ENCODE results near the gene JPH4. TPM values are rescaled to one million over a fixed set of nuclear protein-coding genes. Genes with fewer than 3 reads are reported as not detected.

Gene JPH4
- total and polyA plus RNA-seq, 2 donors (not counting 1 experiment from before 2014, with no cell fraction given): not detected

- Histone ChIP-seq H3K36me3 (replicated peaks in 1 of 2; ENCODE audit: control extremely low read depth in 1 of 2, control insufficient read depth in 1 of 2, extremely low read depth in 1 of 2, insufficient read depth in 2 of 2, low read length in 1 of 2) (no peaks in the 10 kb centered on the region), H4K20me1 (ENCODE audit: control insufficient read depth, insufficient read depth, low read length, poor library complexity, severe bottlenecking) (no peaks in the 10 kb centered on the region), H2AFZ (ENCODE audit: insufficient read depth, low read depth, low read length, poor library complexity, severe bottlenecking) (no peak overlapping the region), H3K27ac (ENCODE audit: low read length in 2 of 2) (no peak overlapping the region), H3K9me3 (ENCODE audit: control extremely low read depth in 1 of 3, control insufficient read depth in 2 of 3, insufficient read depth in 1 of 3, low read length in 2 of 3) (no peaks in the 10 kb centered on the region), H3K27me3 (replicated peaks in 1 of 4; ENCODE audit: control extremely low read depth in 1 of 4, control insufficient read depth in 3 of 4, insufficient read depth in 4 of 4, low read length in 3 of 4) (no peaks in the 10 kb centered on the region), H3K4me2 (replicated peaks; ENCODE audit: low read depth, low read length, poor library complexity, severe bottlenecking) (no peak overlapping the region), H3K9ac (ENCODE audit: low read length) (no peak overlapping the region), H3K4me1 (ENCODE audit: control insufficient read depth in 2 of 2, insufficient read depth in 2 of 2, low read length in 2 of 2) (no peaks in the 10 kb centered on the region), H3K79me2 (ENCODE audit: control insufficient read depth, insufficient read depth, low read length) (no peaks in the 10 kb centered on the region), H3K4me3 (ENCODE audit: control extremely low read depth in 1 of 5, extremely low read depth in 1 of 5, insufficient read depth in 1 of 5, low read depth in 2 of 5, low read length in 4 of 5) (no peak overlapping the region)
- ChIA-PET CTCF (interaction anchor here (1.4 to 1.5 kb wide), 2 partner anchors 17 to 38 kb away, joined by 3 to 5 read pairs; no protein-coding TSS in a partner anchor), POLR2A (no interaction called here)
- Mint-ChIP-seq H3K27ac (no peak overlapping the region), H3K4me3 (no peak overlapping the region), H3K9me3 (ENCODE audit: insufficient read depth) (no peaks in the 10 kb centered on the region), H3K27me3 (no peaks in the 10 kb centered on the region), H3K4me1 (no peaks in the 10 kb centered on the region)
- WGBS (ENCODE audit: insufficient coverage): 95% methylated on average over 9 of the region's 14 CpGs
- intact Hi-C loops (cut with micrococcal nuclease): no loop called here
- DNase-seq (no peak), ATAC-seq (ENCODE audit: low read depth) (no peak)
- TF ChIP-seq CTCF (IDR thresholded peaks at IDR 0.05): no peak
- TF ChIP-seq EZH2 (IDR thresholded peaks at IDR 0.05; ENCODE audit: borderline replicate concordance, insufficient read depth, low read depth, low read length, poor library complexity, severe bottlenecking): no peak
These were observed 53.6 kb downstream of the JPH4 start for GRCh38 chr14:23524954-23525353.

- no peaks in the 10 kb centered on the region for H3K4me1 Mint-ChIP-seq
These were observed 55.2 kb downstream of the JPH4 start for GRCh38 chr14:23523229-23524016.

More at GRCh38 chr14:23523229-23524016, 55.2 kb downstream of the JPH4 start:
- Histone ChIP-seq H3K4me1 (ENCODE audit: control insufficient read depth in 2 of 2, insufficient read depth in 2 of 2, low read length in 2 of 2) (no peaks in the 10 kb centered on the region), H3K9me3 (ENCODE audit: control extremely low read depth in 1 of 3, control insufficient read depth in 2 of 3, insufficient read depth in 1 of 3, low read length in 2 of 3) (no peaks in the 10 kb centered on the region), H3K27me3 (replicated peaks in 1 of 4; ENCODE audit: control extremely low read depth in 1 of 4, control insufficient read depth in 3 of 4, insufficient read depth in 4 of 4, low read length in 3 of 4) (no peaks in the 10 kb centered on the region), H4K20me1 (ENCODE audit: control insufficient read depth, insufficient read depth, low read length, poor library complexity, severe bottlenecking) (no peaks in the 10 kb centered on the region), H2AFZ (ENCODE audit: insufficient read depth, low read depth, low read length, poor library complexity, severe bottlenecking) (no peak overlapping the region), H3K4me3 (ENCODE audit: control extremely low read depth in 1 of 5, extremely low read depth in 1 of 5, insufficient read depth in 1 of 5, low read depth in 2 of 5, low read length in 4 of 5) (no peak overlapping the region), H3K27ac (ENCODE audit: low read length in 2 of 2) (no peak overlapping the region), H3K36me3 (replicated peaks in 1 of 2; ENCODE audit: control extremely low read depth in 1 of 2, control insufficient read depth in 1 of 2, extremely low read depth in 1 of 2, insufficient read depth in 2 of 2, low read length in 1 of 2) (no peaks in the 10 kb centered on the region), H3K9ac (ENCODE audit: low read length) (no peak overlapping the region), H3K4me2 (replicated peaks; ENCODE audit: low read depth, low read length, poor library complexity, severe bottlenecking) (no peak overlapping the region), H3K79me2 (ENCODE audit: control insufficient read depth, insufficient read depth, low read length) (no peaks in the 10 kb centered on the region)
- intact Hi-C loops (cut with micrococcal nuclease): no loop called here
- ATAC-seq (ENCODE audit: low read depth) (no peak), DNase-seq (no peak)
- Mint-ChIP-seq H3K27me3 (no peaks in the 10 kb centered on the region), H3K9me3 (ENCODE audit: insufficient read depth) (no peaks in the 10 kb centered on the region), H3K27ac (no peak overlapping the region), H3K4me3 (no peak overlapping the region)
- ChIA-PET CTCF (no interaction called here), POLR2A (no interaction called here)
- WGBS (ENCODE audit: insufficient coverage): 94% methylated on average over 16 of the region's 16 CpGs
- TF ChIP-seq CTCF (IDR thresholded peaks at IDR 0.05) (no peak), EZH2 (IDR thresholded peaks at IDR 0.05; ENCODE audit: borderline replicate concordance, insufficient read depth, low read depth, low read length, poor library complexity, severe bottlenecking) (no peak)
